GM18502 (cell line): ENCODE results near the gene PSMC6.
A peak's percentile ranks its signal among the peaks of the same experiment; 100 is the strongest.

Experiments used
- ATAC-seq: cut with Tn5 transposase; IDR thresholded peaks from one replicate; pipeline ENCODE4 v1.9.1; 2021; ENCODE audit warnings: mild to moderate bottlenecking; ENCODE audit not compliant: unreplicated experiment, poor library complexity

Gene PSMC6

GRCh38 chr14:52706724-52707706 lies at the start of gene PSMC6:
PSMC6 (plus strand) TSS chr14:52707200; CDS start chr14:52707220, 20 bp downstream.
- peak; percentile 95 for ATAC-seq

GRCh38 chr14:52660325-52660724 lies 46.7 kb upstream of the PSMC6 start:
- ATAC-seq, result no peak

GRCh38 chr14:52660832-52661231 lies 46.2 kb upstream of the PSMC6 start:
- no peak for ATAC-seq

- ATAC-seq, result no peak
Measured at GRCh38 chr14:52661314-52661713, 45.7 kb upstream of the PSMC6 start.

- ATAC-seq, result no peak
Measured at GRCh38 chr14:52663850-52664249, 43.1 kb upstream of the PSMC6 start.

- ATAC-seq, result no peak
Measured at GRCh38 chr14:52678591-52678990, 28.4 kb upstream of the PSMC6 start.

- no peak for ATAC-seq
Measured at GRCh38 chr14:52683985-52684520, 22.9 kb upstream of the PSMC6 start.

- ATAC-seq, result no peak
Measured at GRCh38 chr14:52686176-52686575, 20.8 kb upstream of the PSMC6 start.

- ATAC-seq, result no peak
Measured at GRCh38 chr14:52690983-52691760, 15.8 kb upstream of the PSMC6 start.

- no peak for ATAC-seq
Measured at GRCh38 chr14:52692248-52692962, 14.6 kb upstream of the PSMC6 start.

GRCh38 chr14:52693036-52693435 lies 14.0 kb upstream of the PSMC6 start:
- ATAC-seq, result no peak

- ATAC-seq, result no peak
Measured at GRCh38 chr14:52693532-52693931, 13.5 kb upstream of the PSMC6 start.

GRCh38 chr14:52694761-52695480 lies 12.1 kb upstream of the PSMC6 start:
- ATAC-seq, result peak; percentile 66

- peak; percentile 63 for ATAC-seq
Measured at GRCh38 chr14:52695481-52696091, 11.4 kb upstream of the PSMC6 start, which contains the start of gene ERO1A. ERO1A (minus strand) TSS chr14:52695558; CDS start chr14:52695481, 77 bp downstream.

GRCh38 chr14:52700701-52701172 lies 6.3 kb upstream of the PSMC6 start:
- no peak for ATAC-seq

- no peak for ATAC-seq
Measured at GRCh38 chr14:52701223-52701622, 5.8 kb upstream of the PSMC6 start.

- no peak for ATAC-seq
Measured at GRCh38 chr14:52703225-52703624, 3.8 kb upstream of the PSMC6 start.

- ATAC-seq, result no peak
Measured at GRCh38 chr14:52703664-52704063, 3.3 kb upstream of the PSMC6 start.

- ATAC-seq, result no peak
Measured at GRCh38 chr14:52706286-52706685, 714 bp upstream of the PSMC6 start.
